Endothelial cell of umbilical vein (primary cell): ENCODE results near the gene CAP2. TPM values are rescaled to one million over a fixed set of nuclear protein-coding genes. Genes with fewer than 3 reads are reported as not detected.

ENCODE experiments used
- BruUV-seq: library from RNA; stranded (reverse); fragments of 400-500 nt; replicated peaks from 2 replicates; lab custom pipeline; 2021; lab: Mats Ljungman, UMichigan
- CTCF ChIA-PET: fragments of 300-600, 350-600 bp; sonication (Branson Sonifier 250); formaldehyde crosslinking; loops from one replicate; lab custom pipeline; 2021; ENCODE audit warnings: antibody characterized with exemption, inconsistent platforms; lab: Charles Lee
- POLR2A ChIA-PET: fragments of 300-600, 350-600 bp; sonication (Branson Sonifier 250); formaldehyde crosslinking; loops from one replicate; lab custom pipeline; 2021; ENCODE audit warnings: antibody characterized with exemption, inconsistent platforms; lab: Charles Lee
- DNase-seq: peaks from one replicate; pipeline ENCODE4 v3.0.0-alpha.2; 2011; ENCODE audit warnings: low read depth, low spot score
- FAIRE-seq: peaks from 2 replicates; lab custom pipeline; 2011; peaks lifted over from hg19 to GRCh38; lab: Jason Lieb, UNC
- H2AFZ ChIP-seq: 2 replicates; pipeline ENCODE4 v1.6.0; 2012; ENCODE audit warnings: low read depth, low read length, control low read depth, inconsistent platforms
- H3K27ac ChIP-seq: 2 replicates; pipeline ENCODE4 v1.5.1; 2011; ENCODE audit warnings: low read depth, mild to moderate bottlenecking, control low read depth, low read length, moderate library complexity; ENCODE audit not compliant: insufficient read depth
- H3K27me3 ChIP-seq, 2 experiments: 2 replicates each; pipeline versions ENCODE4 v1.6.0 to v1.6.1; 2011; ENCODE audit warnings: low read length in 2 of 2, mixed read lengths in 1 of 2; ENCODE audit not compliant: control insufficient read depth in 2 of 2, insufficient read depth in 2 of 2
- H3K36me3 ChIP-seq, 2 experiments: 2 replicates in 1 of 2; 3 replicates in 1 of 2; pipeline ENCODE4 v1.5.1; 2011; ENCODE audit warnings: low read length in 2 of 2, mild to moderate bottlenecking in 1 of 2, moderate library complexity in 1 of 2; ENCODE audit not compliant: control insufficient read depth in 2 of 2, insufficient read depth in 2 of 2; ENCODE audit errors: extremely low read depth in 1 of 2
- H3K4me1 ChIP-seq: 3 replicates; pipeline ENCODE4 v1.5.1; 2011; ENCODE audit warnings: mild to moderate bottlenecking, low read length; ENCODE audit not compliant: control insufficient read depth, insufficient read depth; ENCODE audit errors: extremely low read depth
- H3K4me2 ChIP-seq: 2 replicates; pipeline ENCODE4 v1.6.1; 2011; ENCODE audit warnings: low read length, control low read depth, mixed read lengths; ENCODE audit not compliant: insufficient read depth
- H3K4me3 ChIP-seq, 3 experiments: fragments of 200-600 bp in 1 of 3; sonication (generic), shearing (Covaris generic) in 1 of 3; replicated peaks in 1 of 3; 2 replicates each; pipeline ENCODE4 v1.5.1; 2011 to 2016; ENCODE audit warnings: control low read depth in 3 of 3, low read length in 3 of 3, mild to moderate bottlenecking in 2 of 3, inconsistent platforms in 1 of 3, low read depth in 1 of 3, moderate library complexity in 1 of 3; ENCODE audit not compliant: insufficient read depth in 1 of 3
- H3K79me2 ChIP-seq: 2 replicates; pipeline ENCODE4 v1.6.0; 2012; ENCODE audit warnings: low read length, inconsistent platforms; ENCODE audit not compliant: control insufficient read depth, insufficient read depth
- H3K9ac ChIP-seq: replicated peaks from 2 replicates; pipeline ENCODE3; 2011; ENCODE audit warnings: low read length, control low read depth; ENCODE audit not compliant: insufficient read depth; ENCODE audit errors: extremely low read depth
- H3K9me1 ChIP-seq: replicated peaks from 3 replicates; pipeline ENCODE4 v1.6.0; 2011; ENCODE audit warnings: mild to moderate bottlenecking, low read length; ENCODE audit not compliant: control insufficient read depth, insufficient read depth; ENCODE audit errors: extremely low read depth
- H3K9me3 ChIP-seq: replicated peaks from 2 replicates; pipeline ENCODE4 v1.5.1; 2012; ENCODE audit warnings: low read length, inconsistent platforms; ENCODE audit not compliant: control insufficient read depth, insufficient read depth
- H4K20me1 ChIP-seq: replicated peaks from 2 replicates; pipeline ENCODE3; 2011; ENCODE audit warnings: mild to moderate bottlenecking, low read length; ENCODE audit not compliant: control insufficient read depth, insufficient read depth; ENCODE audit errors: extremely low read depth
- CTCF ChIP-seq, 2 donors: IDR thresholded peaks; 1 replicate in 1 of 2; 2 replicates in 1 of 2; pipeline ENCODE4 v1.5.1; 2011; ENCODE audit warnings: low read length in 2 of 2, mild to moderate bottlenecking in 2 of 2, moderate library complexity in 2 of 2, control low read depth in 1 of 2, inconsistent platforms in 1 of 2, low read depth in 1 of 2; ENCODE audit not compliant: insufficient read depth in 1 of 2; ENCODE audit errors: extremely low read depth in 1 of 2
- EZH2 ChIP-seq: IDR thresholded peaks from 2 replicates; pipeline ENCODE4 v1.6.1; 2012; ENCODE audit warnings: borderline replicate concordance, low read depth, mild to moderate bottlenecking, moderate library complexity, low read length, inconsistent platforms; ENCODE audit not compliant: severe bottlenecking
- FOS ChIP-seq: IDR thresholded peaks from 2 replicates; pipeline ENCODE4 v1.6.1; 2011; ENCODE audit warnings: mild to moderate bottlenecking, low read length, moderate library complexity, borderline replicate concordance; ENCODE audit not compliant: insufficient read depth
- GATA2 ChIP-seq: IDR thresholded peaks from 2 replicates; pipeline ENCODE4 v1.7.0; 2011; ENCODE audit warnings: low read depth, mild to moderate bottlenecking, moderate library complexity, mixed read lengths, low read length; ENCODE audit not compliant: insufficient read length, insufficient read depth
- JUN ChIP-seq: IDR thresholded peaks from 2 replicates; pipeline ENCODE4 v1.6.1; 2011; ENCODE audit warnings: borderline replicate concordance, low read depth; ENCODE audit not compliant: insufficient read length, insufficient read depth
- MAX ChIP-seq: IDR thresholded peaks from 2 replicates; pipeline ENCODE4 v1.6.1; 2011; ENCODE audit not compliant: insufficient read depth, insufficient read length
- MYC ChIP-seq: IDR thresholded peaks from one replicate; pipeline ENCODE4 v1.6.1; 2011; ENCODE audit warnings: mild to moderate bottlenecking, low read depth, low read length
- POLR2A ChIP-seq: IDR thresholded peaks from 2 replicates; pipeline ENCODE4 v1.6.1; 2012; ENCODE audit warnings: low read depth, mild to moderate bottlenecking, control low read depth, low read length
- POLR2AphosphoS5 ChIP-seq: IDR thresholded peaks from 2 replicates; pipeline ENCODE4 v1.6.1; 2012; ENCODE audit warnings: low read depth, mild to moderate bottlenecking, control low read depth, low read length, moderate library complexity; ENCODE audit not compliant: insufficient read depth
- dilution Hi-C: fragments of 300-500 bp; cut with MboI; formaldehyde crosslinking; loops from one replicate; pipeline ENCODE4 v1.15.0; 2019; ENCODE audit warnings: low sequenced_read_pairs; ENCODE audit not compliant: extremely low pct_ligation_motif_present
- intact Hi-C: fragments of 100-400 bp; cut with micrococcal nuclease; formaldehyde crosslinking; loops from one replicate; pipeline ENCODE4 v1.10.0; 2022
- polyA plus RNA-seq, 4 experiments: library from polyadenylated mRNA; depleted of rRNA in 3 of 4; stranded (reverse) in 3 of 4; unstranded in 1 of 4; fragments of >200 nt; gene quantifications; 2 replicates each; pipeline versions ENCODE4 v1.2.1 to v1.2.3, GENCODE V29; 2011 to 2012; ENCODE audit warnings: missing spikeins in 1 of 4
- total RNA-seq: library from RNA; stranded (reverse); gene quantifications from 2 replicates; pipeline ENCODE4 v1.2.3, GENCODE V29; 2021

CAP2 gene
- total and polyA plus RNA-seq, 2 donors (not counting 3 experiments of a cell fraction or from before 2014, with no cell fraction given) = 12.2 to 21.3 TPM

GRCh38 chr6:17483391-17484016, 90.1 kb downstream of the CAP2 start:
- no peak overlapping the region for H3K4me3 ChIP-seq
- ChIA-PET POLR2A (no interaction called here), CTCF (no interaction called here)
- no peak overlapping the region for H3K4me2 ChIP-seq
- no peaks in the 10 kb centered on the region for H3K36me3 ChIP-seq
- no peaks in the 10 kb centered on the region for H3K27me3 ChIP-seq
- intact Hi-C loops = no loop called here
- no peaks in the 10 kb centered on the region for H3K9me1 ChIP-seq
- H3K9me3 ChIP-seq = no peaks in the 10 kb centered on the region
- no peaks in the 10 kb centered on the region for H4K20me1 ChIP-seq
- DNase-seq = no peak
- TF ChIP-seq EZH2 (no peak), MYC (no peak), POLR2A (no peak), FOS (no peak), GATA2 (no peak), CTCF (IDR thresholded peaks at IDR 0.05; ENCODE audit: extremely low read depth in 1 of 2, insufficient read depth in 1 of 2, low read depth in 1 of 2, low read length in 2 of 2) (no peak), MAX (no peak), JUN (no peak), POLR2AphosphoS5 (no peak)
- dilution Hi-C loops = no loop called here
- no peaks in the 10 kb centered on the region for H3K79me2 ChIP-seq
- H3K4me1 ChIP-seq = no peaks in the 10 kb centered on the region
- no TSS peak for BruUV-seq
- no peak overlapping the region for H2AFZ ChIP-seq
- H3K27ac ChIP-seq = no peak overlapping the region
- FAIRE-seq = no peak
- H3K9ac ChIP-seq = no peak overlapping the region
